Mucosa of gallbladder (tissue), 1 donor: Measurements from ENCODE around the gene MTURN. TPM values are rescaled to one million over a fixed set of nuclear protein-coding genes. Genes with fewer than 3 reads are reported as not detected.
"Not testable (repeated sequence)": the region's sequence is repeated elsewhere in the genome, so short reads cannot be mapped to it uniquely, and the experiment has no call there.

ENCODE experiments used
- DNase-seq: peaks from one replicate; pipeline ENCODE4 v3.0.0-alpha.2; 2020; ENCODE audit warnings: low spot score
- total RNA-seq: library from RNA; stranded (reverse); gene quantifications from one replicate; pipeline ENCODE4 v1.2.1, GENCODE V29; 2021
- donor health status: DM: no; HTN: no; CAD: no.

Gene MTURN
- total RNA-seq, 1 donor from 2014 or later: 36.3 TPM

DNA sequence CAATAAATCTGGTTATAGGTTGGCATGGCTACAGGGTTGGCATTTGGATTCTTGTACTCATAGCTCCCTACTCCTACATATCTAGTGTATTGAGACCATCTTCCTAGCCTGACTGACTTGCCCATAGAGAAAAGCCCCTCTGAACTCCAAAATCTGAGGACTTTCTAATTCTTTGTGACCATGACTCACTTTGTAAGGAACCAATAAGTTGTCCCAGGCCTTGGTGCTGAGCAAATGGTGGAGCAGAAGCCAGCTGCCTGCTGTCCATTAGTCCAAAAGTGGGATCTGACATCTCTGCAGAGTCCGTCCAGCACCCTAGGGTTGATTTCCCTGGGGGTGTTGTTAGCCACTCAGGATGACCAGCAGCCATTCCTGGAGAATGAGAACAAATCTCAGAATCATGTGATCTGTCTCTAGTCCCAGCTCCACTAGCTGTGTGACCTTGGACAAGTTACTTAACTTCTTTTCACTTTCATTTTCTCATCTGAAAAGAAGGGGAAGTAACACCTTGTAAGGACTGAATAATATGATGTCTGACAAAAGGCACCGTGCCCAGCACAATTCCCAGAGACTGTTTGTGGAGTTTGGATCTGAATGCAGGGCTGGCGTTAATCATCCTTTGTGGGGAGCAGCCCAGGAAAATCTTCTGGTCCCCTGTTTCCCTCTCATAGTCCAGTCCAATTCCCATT is 44.1 kb downstream of the MTURN start:
- no peak for DNase-seq

DNA sequence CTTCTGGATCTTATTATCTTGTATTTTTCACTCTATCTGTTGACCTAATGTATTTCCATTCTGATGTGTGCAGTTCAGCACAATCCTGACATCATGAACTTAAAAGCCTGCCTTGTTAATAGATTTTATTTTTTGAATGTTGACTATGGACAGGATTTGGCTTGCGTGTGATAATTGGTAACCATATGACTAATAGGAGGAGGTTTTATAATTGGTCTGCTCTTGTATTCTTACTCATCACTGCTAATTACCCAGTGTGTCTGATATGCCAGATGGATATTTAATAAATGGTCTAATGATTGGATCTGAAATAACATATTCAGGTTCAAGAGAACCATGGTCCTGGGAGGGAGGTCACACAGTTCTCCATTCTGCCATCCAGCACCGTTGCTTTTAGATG is 45.9 kb downstream of the MTURN start:
- DNase-seq: no peak

DNA sequence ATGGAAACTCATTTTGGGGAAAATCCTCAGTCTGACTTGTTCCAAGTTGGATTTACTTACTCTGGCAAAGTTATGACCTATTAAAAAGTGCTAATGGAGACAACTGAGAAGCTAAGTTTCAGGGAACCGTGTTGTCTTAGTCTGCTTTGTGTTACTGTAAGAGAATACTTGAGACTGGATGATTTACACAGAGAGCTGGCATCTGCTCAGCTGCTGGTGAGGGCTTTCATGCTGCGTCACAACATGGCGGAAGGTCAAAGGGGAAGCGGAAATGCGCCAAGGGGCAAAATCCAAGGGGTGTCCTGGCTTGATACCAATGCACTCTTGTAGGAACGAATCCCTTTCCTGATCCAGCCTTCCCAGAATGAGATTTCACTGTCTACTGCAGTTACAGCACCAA is 46.4 kb downstream of the MTURN start:
- no peak for DNase-seq

GRCh38 chr7:30181736-30182522 is 47.1 kb downstream of the MTURN start:
- no peak for DNase-seq

GRCh38 chr7:30182814-30183213 is 48.0 kb downstream of the MTURN start:
- DNase-seq: no peak

- no peak for DNase-seq
These were observed 49.1 kb downstream of the MTURN start for GRCh38 chr7:30183749-30184369.

GRCh38 chr7:30184791-30185487 is 50.2 kb downstream of the MTURN start:
- no peak for DNase-seq

- no peak for DNase-seq
These were observed 50.7 kb downstream of the MTURN start for GRCh38 chr7:30185496-30185895.

GRCh38 chr7:30186725-30187124 is 51.9 kb downstream of the MTURN start:
- DNase-seq: no peak

DNA sequence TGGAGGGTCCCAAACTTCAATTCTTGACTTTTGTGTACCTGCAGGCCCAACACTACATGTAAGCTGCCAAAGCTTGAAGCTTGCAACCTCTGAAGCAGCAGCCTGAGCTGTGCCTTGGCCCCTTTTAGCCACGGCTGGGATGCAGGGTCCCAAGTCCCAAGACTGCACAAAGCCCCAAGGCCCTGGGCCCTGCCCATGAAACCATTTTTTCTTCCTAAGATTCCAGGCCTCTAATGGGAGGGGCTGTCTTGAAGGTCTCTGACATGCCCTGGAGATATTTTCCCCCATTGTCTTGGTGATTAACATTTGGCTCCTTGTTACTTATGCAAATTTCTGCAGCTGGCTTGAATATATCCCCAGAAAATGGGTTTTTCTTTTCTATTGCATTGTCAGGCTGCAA is 52.7 kb downstream of the MTURN start:
- DNase-seq: no peak

DNA sequence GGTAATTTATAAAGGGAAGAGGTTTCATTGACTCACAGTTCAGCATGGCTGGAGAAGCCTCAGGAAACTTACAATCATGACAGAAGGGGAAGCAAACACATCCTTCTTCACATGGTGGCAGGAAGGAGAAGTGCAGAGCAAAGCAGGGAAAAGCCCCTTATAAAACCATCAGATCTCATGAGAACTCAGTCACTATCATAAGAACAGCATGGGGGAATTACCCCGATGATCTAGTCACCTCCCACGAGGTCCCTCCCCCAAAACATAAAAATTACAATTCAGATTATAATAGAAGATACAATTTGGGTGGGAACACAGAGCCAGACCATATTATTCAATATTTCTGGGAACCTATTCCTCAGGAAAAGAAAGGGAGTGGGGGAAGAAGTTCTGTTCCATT is 53.6 kb downstream of the MTURN start:
- DNase-seq: not testable (repeated sequence)

- DNase-seq: no peak
These were observed 54.0 kb downstream of the MTURN start for GRCh38 chr7:30188811-30189210.

GRCh38 chr7:30191809-30192208 is 57.0 kb downstream of the MTURN start:
- DNase-seq: no peak

DNA sequence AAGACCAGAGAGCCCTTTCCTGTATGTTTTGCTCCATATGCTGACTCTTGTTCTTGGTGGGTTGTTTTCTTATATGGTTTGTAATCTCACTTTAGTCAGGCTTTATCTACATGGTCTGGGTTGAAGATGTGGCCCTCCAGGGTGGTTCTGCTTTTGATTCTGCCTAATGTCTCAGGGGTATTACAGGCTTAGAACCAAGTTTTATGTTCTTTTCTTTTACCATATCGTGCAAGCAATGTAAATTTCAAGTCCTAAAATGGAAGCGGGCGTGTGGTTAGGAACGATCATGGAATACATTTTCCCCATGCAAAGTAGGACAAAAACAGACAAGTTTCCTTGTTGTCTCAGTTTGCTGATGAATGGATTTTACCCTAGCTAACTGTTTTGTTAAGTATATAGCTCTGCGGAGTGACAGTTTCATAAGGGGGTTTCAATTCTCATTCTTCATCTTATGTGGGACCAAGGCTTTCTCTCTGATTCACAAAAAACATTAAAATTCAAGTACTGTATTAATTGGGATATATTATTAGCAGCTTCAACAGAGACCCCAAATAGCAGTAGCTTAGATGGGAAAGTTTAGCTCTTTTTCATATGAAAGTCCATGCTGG is 58.7 kb downstream of the MTURN start:
- no peak for DNase-seq

GRCh38 chr7:30196408-30196807 is 61.6 kb downstream of the MTURN start:
- no peak for DNase-seq

DNA sequence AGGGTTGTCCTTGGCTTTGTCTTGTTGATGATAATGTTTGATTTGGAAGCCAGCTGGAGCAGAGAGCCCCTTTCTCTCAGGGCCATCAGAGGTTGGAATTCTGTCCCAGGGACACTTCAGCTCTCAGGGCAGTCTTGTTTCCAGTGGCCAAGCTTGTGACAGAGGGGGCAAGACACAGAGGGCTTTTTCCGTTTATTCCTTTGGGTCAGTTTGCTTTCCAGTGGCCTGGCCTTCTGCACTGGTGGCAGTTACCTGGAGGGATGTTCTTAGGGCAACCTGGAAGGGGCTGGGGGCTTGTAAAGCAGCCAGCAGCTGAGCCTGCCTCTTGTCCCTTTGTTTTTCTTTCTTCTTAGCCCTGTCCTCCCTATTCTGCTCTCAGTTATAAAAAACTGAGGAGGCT is 62.7 kb downstream of the MTURN start:
- no peak for DNase-seq

GRCh38 chr7:30199271-30199670 is 64.5 kb downstream of the MTURN start:
- DNase-seq: no peak

DNA sequence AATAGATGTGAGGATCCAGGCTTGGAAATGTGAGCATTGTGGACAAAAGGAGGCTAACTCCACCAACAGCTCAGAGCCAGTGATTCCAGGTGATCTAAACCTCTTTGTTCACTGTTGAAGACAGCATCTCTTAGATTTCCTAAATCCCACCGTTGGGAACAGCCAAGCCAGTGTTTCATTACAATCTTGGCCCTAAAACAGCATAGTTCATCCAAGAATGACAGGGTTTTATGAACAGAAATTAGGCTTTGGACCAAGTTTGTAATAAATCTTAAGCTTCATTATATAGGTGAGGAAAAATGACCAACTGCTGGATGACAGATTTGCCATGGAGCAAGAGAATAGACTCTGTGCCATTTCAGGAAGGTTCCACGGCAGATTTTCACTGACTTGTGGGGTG is 65.8 kb downstream of the MTURN start:
- DNase-seq: no peak

DNA sequence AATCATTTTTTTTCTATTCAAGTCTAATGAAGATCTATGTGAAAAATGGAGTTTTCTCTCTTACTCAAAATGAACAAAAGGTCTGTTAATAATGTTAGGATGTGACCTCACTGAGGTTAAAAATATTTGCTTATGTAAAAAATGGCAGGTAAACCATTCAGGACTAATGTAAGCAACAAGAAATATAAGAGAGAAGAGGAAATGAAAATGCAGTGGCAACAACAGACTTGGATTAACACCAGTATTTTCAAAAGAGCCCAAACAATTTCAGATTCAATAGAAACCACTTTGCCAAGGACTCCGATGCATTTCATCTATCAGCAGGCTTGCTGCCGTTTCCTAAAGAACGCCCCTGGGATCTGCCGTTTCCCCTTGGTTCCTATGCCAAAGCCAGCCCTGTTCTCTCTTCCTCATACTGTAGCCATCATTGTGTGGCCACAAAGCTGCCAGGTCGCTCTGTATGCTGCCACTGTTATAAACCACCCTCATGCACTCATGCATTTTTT is 66.4 kb downstream of the MTURN start:
- no peak for DNase-seq

DNA sequence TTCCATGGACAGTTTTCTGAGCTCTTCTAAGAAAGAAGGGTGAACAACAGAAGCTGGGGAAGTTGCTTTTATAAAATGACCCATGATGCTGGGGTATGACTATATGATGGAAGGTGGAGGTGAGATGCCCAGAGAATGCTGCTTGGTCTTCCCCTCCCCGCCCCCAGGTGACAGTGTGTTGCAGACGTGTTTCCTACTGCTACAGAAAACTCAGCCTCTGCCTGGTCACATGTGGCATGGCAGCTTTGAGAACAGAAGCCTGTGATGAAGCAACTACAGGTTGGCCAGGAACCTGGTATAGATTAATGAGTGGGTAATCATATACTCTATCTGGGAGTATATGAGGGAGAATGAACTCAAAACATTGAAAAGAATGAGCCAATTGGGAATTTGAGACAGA is 67.1 kb downstream of the MTURN start:
- no peak for DNase-seq

DNA sequence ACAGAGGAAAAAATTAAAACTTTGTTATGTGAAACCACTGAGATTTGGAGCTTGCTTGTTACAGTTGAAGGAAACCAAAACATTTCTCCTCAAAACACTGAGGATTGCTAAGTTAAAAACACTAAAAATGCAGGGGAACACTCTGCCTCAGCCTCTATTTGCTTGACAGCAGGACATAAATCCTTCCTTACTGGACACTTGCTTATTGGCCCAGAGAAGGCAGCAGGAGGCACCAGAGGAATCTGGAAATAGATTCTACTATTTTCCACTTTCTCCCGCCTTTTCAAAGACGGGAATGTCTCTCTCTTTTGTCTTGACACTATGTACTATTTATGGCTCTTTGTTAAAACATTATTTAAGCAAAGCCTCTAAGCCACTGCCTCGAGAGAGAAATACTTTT is 67.9 kb downstream of the MTURN start:
- no peak for DNase-seq

- no peak for DNase-seq
These were observed 71.7 kb downstream of the MTURN start for GRCh38 chr7:30206491-30206890.
